Cardiac muscle cell (in vitro differentiated cells and primary cell): ENCODE data around the gene FCER1G. TPM values are rescaled to one million over a fixed set of nuclear protein-coding genes. Genes with fewer than 3 reads are reported as not detected.
A peak's percentile ranks its signal among the peaks of the same experiment; 100 is the strongest.

ENCODE experiments used
- DNase-seq, 2 donors: peaks; one replicate each; pipeline versions ENCODE4 v3.0.0 to v3.0.0-alpha.2; 2010 to 2017; ENCODE audit warnings: low read depth in 1 of 2, low spot score in 1 of 2
- H3K27ac ChIP-seq: fragments of 200-600 bp; sonication (generic); 2 replicates; pipeline ENCODE4 v1.5.1; 2016
- H3K27me3 ChIP-seq: fragments of 200-600 bp; sonication (generic); 2 replicates; pipeline ENCODE4 v1.6.0; 2016; ENCODE audit warnings: control low read depth
- H3K36me3 ChIP-seq: fragments of 200-600 bp; sonication (generic); 2 replicates; pipeline ENCODE4 v1.5.1; 2016; ENCODE audit warnings: control low read depth
- H3K4me1 ChIP-seq: fragments of 200-600 bp; sonication (generic); 2 replicates; pipeline ENCODE4 v1.8.1; 2017; ENCODE audit warnings: low read depth, mild to moderate bottlenecking, mixed run types
- H3K4me3 ChIP-seq: fragments of 200-600 bp; sonication (generic); 2 replicates; pipeline ENCODE4 v1.5.1; 2016; ENCODE audit warnings: mild to moderate bottlenecking
- H3K9me3 ChIP-seq: fragments of 200-600 bp; sonication (generic); 2 replicates; pipeline ENCODE4 v1.5.1; 2017; ENCODE audit warnings: low read depth, mild to moderate bottlenecking, control low read depth
- polyA plus RNA-seq: library from polyadenylated mRNA; unstranded; fragments of >200 nt; fragmentation: Nextera tagmentation; extraction: Ambion mirVana; gene quantifications from 2 replicates; pipeline ENCODE4 v1.2.1, GENCODE V29; 2016
- total RNA-seq: library from RNA; depleted of rRNA; stranded (reverse); fragments of >200 nt; gene quantifications from 2 replicates; pipeline ENCODE4 v1.2.3, GENCODE V29; 2016
- TF ChIP-seq, protein P1 (sequence below): IDR thresholded peaks from 2 replicates; pipeline ENCODE4 v1.5.1; 2012; ENCODE audit warnings: low read depth, mild to moderate bottlenecking, low read length

FCER1G gene
- total and polyA plus RNA-seq, 2 experiments from 2014 or later: 0.50 TPM; not detected in 1

DNA sequence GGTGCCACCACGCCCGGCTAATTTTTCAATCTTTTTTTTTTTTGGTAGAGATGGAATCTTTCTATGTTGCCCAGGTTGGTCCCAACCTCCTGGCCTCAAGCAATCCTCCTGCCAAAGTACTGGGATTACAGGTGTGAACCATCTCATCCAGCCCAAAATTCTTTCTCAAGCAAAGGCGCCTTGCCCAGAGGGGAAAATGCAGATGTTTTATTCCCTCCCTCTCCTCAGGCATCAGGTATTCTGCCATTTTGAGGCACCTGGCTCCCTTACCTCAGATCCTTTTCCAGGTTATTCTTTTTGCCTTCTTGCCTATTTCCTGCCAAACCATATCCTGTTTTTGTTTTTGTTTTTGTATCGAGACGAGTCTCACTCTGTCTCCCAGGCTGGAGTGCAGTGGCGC, 26.7 kb upstream of the FCER1G start:
- TF ChIP-seq, protein P1, sequence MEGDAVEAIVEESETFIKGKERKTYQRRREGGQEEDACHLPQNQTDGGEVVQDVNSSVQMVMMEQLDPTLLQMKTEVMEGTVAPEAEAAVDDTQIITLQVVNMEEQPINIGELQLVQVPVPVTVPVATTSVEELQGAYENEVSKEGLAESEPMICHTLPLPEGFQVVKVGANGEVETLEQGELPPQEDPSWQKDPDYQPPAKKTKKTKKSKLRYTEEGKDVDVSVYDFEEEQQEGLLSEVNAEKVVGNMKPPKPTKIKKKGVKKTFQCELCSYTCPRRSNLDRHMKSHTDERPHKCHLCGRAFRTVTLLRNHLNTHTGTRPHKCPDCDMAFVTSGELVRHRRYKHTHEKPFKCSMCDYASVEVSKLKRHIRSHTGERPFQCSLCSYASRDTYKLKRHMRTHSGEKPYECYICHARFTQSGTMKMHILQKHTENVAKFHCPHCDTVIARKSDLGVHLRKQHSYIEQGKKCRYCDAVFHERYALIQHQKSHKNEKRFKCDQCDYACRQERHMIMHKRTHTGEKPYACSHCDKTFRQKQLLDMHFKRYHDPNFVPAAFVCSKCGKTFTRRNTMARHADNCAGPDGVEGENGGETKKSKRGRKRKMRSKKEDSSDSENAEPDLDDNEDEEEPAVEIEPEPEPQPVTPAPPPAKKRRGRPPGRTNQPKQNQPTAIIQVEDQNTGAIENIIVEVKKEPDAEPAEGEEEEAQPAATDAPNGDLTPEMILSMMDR: no peak
- DNase-seq: no peak
- Histone ChIP-seq H3K36me3 (no peaks in the 10 kb centered on the region), H3K4me3 (no peak overlapping the region), H3K9me3 (no peaks in the 10 kb centered on the region), H3K27ac (no peak overlapping the region), H3K4me1 (no peaks in the 10 kb centered on the region), H3K27me3 (no peaks in the 10 kb centered on the region)

DNA sequence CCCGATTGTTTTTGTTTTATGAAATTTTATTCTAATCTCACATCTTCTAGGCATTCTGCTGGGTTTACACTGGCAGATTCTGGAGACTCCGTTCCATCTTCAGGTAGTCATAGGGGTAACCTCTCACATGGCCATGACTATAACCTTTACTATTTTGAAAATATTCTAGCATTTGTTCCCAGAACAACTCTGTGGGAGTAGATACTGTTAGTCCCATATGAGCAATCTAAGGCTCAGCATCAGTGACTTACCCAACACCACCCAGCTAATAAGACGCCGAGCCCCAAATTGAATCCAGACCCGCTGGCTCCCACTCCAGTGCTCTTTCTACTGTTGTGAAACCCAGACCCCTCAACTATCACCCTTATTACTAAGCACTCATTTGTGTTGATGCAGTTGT, 26.1 kb upstream of the FCER1G start:
- no peaks in the 10 kb centered on the region for H3K4me1 ChIP-seq
- TF ChIP-seq, protein P1: no peak
- H3K9me3 ChIP-seq: no peaks in the 10 kb centered on the region
- H3K4me3 ChIP-seq: no peak overlapping the region
- no peak overlapping the region for H3K27ac ChIP-seq
- no peaks in the 10 kb centered on the region for H3K27me3 ChIP-seq
- no peak for DNase-seq
- no peaks in the 10 kb centered on the region for H3K36me3 ChIP-seq

DNA sequence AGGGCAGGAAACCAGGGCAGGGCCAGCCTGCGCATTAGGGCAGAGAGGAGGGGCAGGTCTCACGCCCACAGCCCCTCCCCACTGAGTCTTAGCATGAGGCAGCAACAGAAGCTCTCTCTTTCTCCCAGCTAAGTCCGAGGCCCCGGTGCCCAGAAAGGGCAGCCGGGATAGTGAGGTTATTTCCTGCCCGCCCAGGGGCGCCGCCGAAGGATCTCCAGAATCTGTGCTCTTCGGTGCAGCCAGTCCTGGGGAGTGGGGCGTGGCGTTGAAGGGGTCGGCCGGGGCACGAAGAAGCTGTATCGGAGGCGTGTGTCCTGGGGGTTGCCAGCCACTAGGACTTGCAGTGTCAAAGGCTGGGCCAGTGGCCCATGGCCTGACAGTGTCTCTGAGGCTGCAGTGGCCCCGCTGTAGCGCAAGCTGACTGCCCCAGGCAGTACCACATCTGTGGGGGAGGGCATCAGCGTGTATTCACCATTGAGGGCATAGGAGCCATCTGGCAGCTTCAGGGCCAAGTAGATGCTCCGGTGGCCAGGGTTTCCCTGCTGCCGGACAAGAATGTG, 24.1 kb upstream of the FCER1G start:
- Histone ChIP-seq H3K27ac (no peak overlapping the region), H3K4me3 (no peak overlapping the region), H3K27me3 (no peaks in the 10 kb centered on the region), H3K4me1 (no peaks in the 10 kb centered on the region), H3K36me3 (no peaks in the 10 kb centered on the region), H3K9me3 (no peaks in the 10 kb centered on the region)
- TF ChIP-seq, protein P1: no peak
- DNase-seq: no peak

DNA sequence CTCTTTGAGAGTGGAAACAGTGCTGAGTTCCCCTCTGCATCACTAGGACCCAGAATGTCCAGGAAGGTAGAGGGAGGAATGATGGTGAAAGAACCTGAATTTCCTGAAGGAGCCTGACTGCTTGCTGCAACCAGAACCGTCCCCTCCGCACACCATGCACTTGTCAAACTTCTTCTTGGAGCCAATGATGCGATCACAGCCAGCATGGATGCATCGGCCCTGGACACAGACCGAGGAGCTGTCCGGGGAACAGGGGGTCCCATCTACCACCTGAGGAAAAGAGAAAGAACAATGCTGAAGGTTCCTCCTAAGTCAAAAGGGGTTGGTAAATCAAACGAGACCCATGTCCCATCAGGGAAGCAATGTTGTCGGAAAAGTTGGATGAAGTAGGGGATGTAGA, 23.1 kb upstream of the FCER1G start:
- Histone ChIP-seq H3K27me3 (no peaks in the 10 kb centered on the region), H3K36me3 (no peaks in the 10 kb centered on the region)
- TF ChIP-seq, protein P1: no peak

DNA sequence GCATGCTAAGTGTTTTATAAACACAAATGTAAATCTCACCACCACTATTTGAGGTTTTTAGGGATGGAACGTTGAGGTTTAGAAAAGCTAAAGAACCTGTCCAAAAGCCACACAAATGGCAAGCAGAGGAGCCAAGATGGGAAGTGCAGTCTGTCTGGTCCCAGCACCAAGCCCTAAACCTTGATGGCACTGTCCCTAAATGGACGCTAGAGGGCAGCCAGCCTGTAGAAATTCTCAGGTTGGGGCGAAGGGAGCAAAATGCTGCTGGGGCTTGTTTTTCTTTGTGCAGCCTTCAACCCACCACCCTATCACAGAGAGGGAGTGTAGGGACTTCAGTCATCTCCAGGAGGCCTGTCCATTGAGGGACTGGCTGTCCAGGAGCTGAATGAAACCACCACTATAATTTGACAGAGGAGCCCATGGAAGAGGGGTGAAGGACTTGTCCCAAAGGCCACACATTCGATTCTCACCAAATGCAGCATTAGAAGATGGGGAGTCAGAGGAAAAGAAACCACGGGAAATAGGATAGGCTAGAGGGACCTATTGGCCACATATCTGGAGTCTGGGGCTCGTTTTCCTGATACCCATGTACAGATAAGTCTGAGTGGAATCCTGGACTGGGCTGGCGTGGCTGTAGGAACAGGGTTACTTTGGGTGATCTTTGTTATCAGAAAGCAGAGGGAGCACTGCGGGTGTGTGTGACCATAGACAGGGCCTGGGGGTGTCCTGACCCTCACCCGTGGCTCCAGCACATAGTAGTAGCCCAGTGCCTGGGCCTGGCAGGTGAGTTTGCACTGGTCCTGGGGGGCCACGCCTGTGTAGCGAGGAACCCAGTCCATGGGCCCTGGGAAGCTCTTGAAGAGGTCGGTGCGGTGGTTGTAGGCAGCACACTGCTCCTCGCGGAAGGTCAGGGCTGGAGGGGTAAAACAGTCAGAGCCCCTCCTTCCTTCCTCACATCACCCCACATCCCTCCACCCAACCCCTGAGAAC, 22.3 kb upstream of the FCER1G start:
- TF ChIP-seq, protein P1: peak; percentile 92
- DNase-seq: peak; percentile 81 to 83
- no peaks in the 10 kb centered on the region for H3K27me3 ChIP-seq
- H3K4me3 ChIP-seq: no peak overlapping the region
- no peaks in the 10 kb centered on the region for H3K36me3 ChIP-seq
- peaks cover 7% of the 10 kb centered on the region for H3K4me1 ChIP-seq
- H3K9me3 ChIP-seq: no peaks in the 10 kb centered on the region
- no peak overlapping the region for H3K27ac ChIP-seq

More for the DNA sequence above, 23.1 kb upstream of the FCER1G start:
- no peak for DNase-seq
- no peak overlapping the region for H3K4me3 ChIP-seq
- H3K4me1 ChIP-seq: peaks cover under 1% of the 10 kb centered on the region
- H3K27ac ChIP-seq: no peak overlapping the region
- no peaks in the 10 kb centered on the region for H3K9me3 ChIP-seq
